ENCODE data around the gene ARHGEF39. TPM values are rescaled to one million over a fixed set of nuclear protein-coding genes. Genes with fewer than 3 reads are reported as not detected.

The ARHGEF39 gene
- polyA plus RNA-seq, 2 of the 4 experiments (the other 2 are of a cell fraction): 17.6 to 19.5 TPM

DNA sequence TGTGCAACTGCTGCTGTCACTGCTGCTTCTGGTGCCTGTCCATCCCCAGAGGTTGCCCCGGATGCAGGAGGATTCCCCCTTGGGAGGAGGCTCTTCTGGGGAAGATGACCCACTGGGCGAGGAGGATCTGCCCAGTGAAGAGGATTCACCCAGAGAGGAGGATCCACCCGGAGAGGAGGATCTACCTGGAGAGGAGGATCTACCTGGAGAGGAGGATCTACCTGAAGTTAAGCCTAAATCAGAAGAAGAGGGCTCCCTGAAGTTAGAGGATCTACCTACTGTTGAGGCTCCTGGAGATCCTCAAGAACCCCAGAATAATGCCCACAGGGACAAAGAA lies 9.0 kb upstream of the ARHGEF39 start:
- 64% methylated on average over 3 of the region's 3 CpGs for WGBS (ENCODE audit: missing lambda C conversion rate)

DNA sequence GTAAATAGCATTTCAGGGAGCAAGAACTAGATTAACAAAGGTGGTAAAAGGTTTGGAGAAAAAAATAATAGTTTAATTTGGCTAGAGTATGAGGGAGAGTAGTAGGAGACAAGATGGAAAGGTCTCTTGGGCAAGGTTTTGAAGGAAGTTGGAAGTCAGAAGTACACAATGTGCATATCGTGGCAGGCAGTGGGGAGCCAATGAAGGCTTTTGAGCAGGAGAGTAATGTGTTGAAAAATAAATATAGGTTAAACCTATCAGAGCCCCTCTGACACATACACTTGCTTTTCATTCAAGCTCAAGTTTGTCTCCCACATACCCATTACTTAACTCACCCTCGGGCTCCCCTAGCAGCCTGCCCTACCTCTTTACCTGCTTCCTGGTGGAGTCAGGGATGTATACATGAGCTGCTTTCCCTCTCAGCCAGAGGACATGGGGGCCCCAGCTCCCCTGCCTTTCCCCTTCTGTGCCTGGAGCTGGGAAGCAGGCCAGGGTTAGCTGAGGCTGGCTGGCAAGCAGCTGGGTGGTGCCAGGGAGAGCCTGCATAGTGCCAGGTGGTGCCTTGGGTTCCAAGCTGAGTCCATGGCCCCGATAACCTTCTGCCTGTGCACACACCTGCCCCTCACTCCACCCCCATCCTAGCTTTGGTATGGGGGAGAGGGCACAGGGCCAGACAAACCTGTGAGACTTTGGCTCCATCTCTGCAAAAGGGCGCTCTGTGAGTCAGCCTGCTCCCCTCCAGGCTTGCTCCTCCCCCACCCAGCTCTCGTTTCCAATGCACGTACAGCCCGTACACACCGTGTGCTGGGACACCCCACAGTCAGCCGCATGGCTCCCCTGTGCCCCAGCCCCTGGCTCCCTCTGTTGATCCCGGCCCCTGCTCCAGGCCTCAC lies 8.4 kb upstream of the ARHGEF39 start, which contains the start of gene CA9:
Gene CA9, plus strand, starts transcription at position 797 of the 893 bp plus-strand sequence. Its CDS starts 32 bp downstream, at position 829.
- Histone ChIP-seq H3K27ac (peak within 1 kb of the TSS; percentile 66 to 81), H3K4me3 (no peak within 1 kb of the TSS), H3K4me2 (peak within 1 kb of the TSS; percentile 68), H3K4me1 (peaks cover 44% of the 10 kb centered on the region), H3K9me3 (no peaks in the 10 kb centered on the region)
- FAIRE-seq: no peak
- TF ChIP-seq CHD2 (IDR thresholded peaks at IDR 0.05; ENCODE audit: low read length, partially characterized antibody): no peak
- peak; percentile 54 for TF ChIP-seq ZFP36 (IDR thresholded peaks at IDR 0.05; ENCODE audit: borderline replicate concordance, partially characterized antibody)
- ChIA-PET CTCF (interaction anchor here (1.0 to 21.5 kb wide), 5 partner anchors 13 to 62 kb away, joined by 3 to 498 read pairs (median 8); partner anchors contain the start of genes ARHGEF39, CCDC107, RMRP and TPM2), POLR2A (interaction anchor here (0.5 to 1.7 kb wide), 3 partner anchors 17 to 59 kb away, joined by 3 to 18 read pairs (median 4); partner anchors contain the start of genes CREB3, TLN1 and TPM2)
- WGBS (ENCODE audit: missing lambda C conversion rate): 25% methylated on average over 8 of the region's 10 CpGs
- peak in 1 of 2 experiments; percentile 46 for DNase-seq (ENCODE audit: low read depth in 1 of 2, low spot score in 1 of 2)
- ATAC-seq: peak; percentile 61 to 65; a peak in 5 of 6 replicates

More for the DNA sequence above, 9.0 kb upstream of the ARHGEF39 start:
- CTCF ChIA-PET: interaction anchor here (1.0 to 21.5 kb wide), 4 partner anchors 13 to 63 kb away, joined by 3 to 498 read pairs (median 68); partner anchors contain the start of genes ARHGEF39, CCDC107, RMRP and TPM2
- TF ChIP-seq EP300 (IDR thresholded peaks at IDR 0.05): no peak
- no peak for TF ChIP-seq SMC3 (IDR thresholded peaks at IDR 0.05)
- TF ChIP-seq, protein P1, sequence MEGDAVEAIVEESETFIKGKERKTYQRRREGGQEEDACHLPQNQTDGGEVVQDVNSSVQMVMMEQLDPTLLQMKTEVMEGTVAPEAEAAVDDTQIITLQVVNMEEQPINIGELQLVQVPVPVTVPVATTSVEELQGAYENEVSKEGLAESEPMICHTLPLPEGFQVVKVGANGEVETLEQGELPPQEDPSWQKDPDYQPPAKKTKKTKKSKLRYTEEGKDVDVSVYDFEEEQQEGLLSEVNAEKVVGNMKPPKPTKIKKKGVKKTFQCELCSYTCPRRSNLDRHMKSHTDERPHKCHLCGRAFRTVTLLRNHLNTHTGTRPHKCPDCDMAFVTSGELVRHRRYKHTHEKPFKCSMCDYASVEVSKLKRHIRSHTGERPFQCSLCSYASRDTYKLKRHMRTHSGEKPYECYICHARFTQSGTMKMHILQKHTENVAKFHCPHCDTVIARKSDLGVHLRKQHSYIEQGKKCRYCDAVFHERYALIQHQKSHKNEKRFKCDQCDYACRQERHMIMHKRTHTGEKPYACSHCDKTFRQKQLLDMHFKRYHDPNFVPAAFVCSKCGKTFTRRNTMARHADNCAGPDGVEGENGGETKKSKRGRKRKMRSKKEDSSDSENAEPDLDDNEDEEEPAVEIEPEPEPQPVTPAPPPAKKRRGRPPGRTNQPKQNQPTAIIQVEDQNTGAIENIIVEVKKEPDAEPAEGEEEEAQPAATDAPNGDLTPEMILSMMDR (IDR thresholded peaks at IDR 0.05): no peak
- TF ChIP-seq NPAS2 (CRISPR knock-in tag; IDR thresholded peaks at IDR 0.05; ENCODE audit: borderline replicate concordance): no peak
- no peak for TF ChIP-seq ZC3H11A (IDR thresholded peaks at IDR 0.05)
- no peak for TF ChIP-seq FOSL2 (IDR thresholded peaks at IDR 0.05)
- no peak for TF ChIP-seq FOSL2 (CRISPR knock-in tag; IDR thresholded peaks at IDR 0.05)
- no peak for TF ChIP-seq CBX2 (IDR thresholded peaks at IDR 0.05; ENCODE audit: borderline replicate concordance, low read depth)
- no peak for TF ChIP-seq EHMT2 (IDR thresholded peaks at IDR 0.05; ENCODE audit: low read depth)
- no peak for TF ChIP-seq ZSCAN20 (CRISPR knock-in tag; IDR thresholded peaks at IDR 0.05)
- no peak for TF ChIP-seq HEYL (CRISPR knock-in tag; IDR thresholded peaks at IDR 0.05)
- no peak for TF ChIP-seq TP53 (CRISPR knock-in tag; IDR thresholded peaks at IDR 0.05)
- TF ChIP-seq SREBF2 (IDR thresholded peaks at IDR 0.05): no peak
- no peak for TF ChIP-seq TFCP2L1 (CRISPR knock-in tag; IDR thresholded peaks at IDR 0.05)
- TF ChIP-seq CHD4 (IDR thresholded peaks at IDR 0.05; ENCODE audit: borderline replicate concordance): no peak
- TF ChIP-seq, protein P2, sequence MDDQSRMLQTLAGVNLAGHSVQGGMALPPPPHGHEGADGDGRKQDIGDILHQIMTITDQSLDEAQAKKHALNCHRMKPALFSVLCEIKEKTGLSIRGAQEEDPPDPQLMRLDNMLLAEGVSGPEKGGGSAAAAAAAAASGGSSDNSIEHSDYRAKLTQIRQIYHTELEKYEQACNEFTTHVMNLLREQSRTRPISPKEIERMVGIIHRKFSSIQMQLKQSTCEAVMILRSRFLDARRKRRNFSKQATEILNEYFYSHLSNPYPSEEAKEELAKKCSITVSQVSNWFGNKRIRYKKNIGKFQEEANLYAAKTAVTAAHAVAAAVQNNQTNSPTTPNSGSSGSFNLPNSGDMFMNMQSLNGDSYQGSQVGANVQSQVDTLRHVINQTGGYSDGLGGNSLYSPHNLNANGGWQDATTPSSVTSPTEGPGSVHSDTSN (IDR thresholded peaks at IDR 0.05): no peak
- TF ChIP-seq EHF (CRISPR knock-in tag; IDR thresholded peaks at IDR 0.05): no peak
- TF ChIP-seq RAD21 (conservative IDR thresholded peaks at IDR 0.05 in 1 of 2, IDR thresholded peaks at IDR 0.05 in 1 of 2): no peak
- TF ChIP-seq, protein P3, sequence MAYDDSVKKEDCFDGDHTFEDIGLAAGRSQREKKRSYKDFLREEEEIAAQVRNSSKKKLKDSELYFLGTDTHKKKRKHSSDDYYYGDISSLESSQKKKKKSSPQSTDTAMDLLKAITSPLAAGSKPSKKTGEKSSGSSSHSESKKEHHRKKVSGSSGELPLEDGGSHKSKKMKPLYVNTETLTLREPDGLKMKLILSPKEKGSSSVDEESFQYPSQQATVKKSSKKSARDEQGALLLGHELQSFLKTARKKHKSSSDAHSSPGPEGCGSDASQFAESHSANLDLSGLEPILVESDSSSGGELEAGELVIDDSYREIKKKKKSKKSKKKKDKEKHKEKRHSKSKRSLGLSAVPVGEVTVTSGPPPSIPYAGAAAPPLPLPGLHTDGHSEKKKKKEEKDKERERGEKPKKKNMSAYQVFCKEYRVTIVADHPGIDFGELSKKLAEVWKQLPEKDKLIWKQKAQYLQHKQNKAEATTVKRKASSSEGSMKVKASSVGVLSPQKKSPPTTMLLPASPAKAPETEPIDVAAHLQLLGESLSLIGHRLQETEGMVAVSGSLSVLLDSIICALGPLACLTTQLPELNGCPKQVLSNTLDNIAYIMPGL (CRISPR knock-in tag; IDR thresholded peaks at IDR 0.05; ENCODE audit: borderline replicate concordance): no peak
- no peak for TF ChIP-seq RFX5 (IDR thresholded peaks at IDR 0.05)
- ATAC-seq (no peak), FAIRE-seq (no peak), DNase-seq (ENCODE audit: low read depth in 1 of 2, low spot score in 1 of 2) (no peak)
- Histone ChIP-seq H3K4me2 (peak overlapping the region; percentile 68), H3K4me3 (no peak overlapping the region), H3K4me1 (peaks cover 38% of the 10 kb centered on the region), H3K9me3 (no peaks in the 10 kb centered on the region), H3K27ac (peak overlapping the region; percentile 66 to 81)
- POLR2A ChIA-PET: interaction anchor here (0.5 to 1.7 kb wide), 3 partner anchors 16 to 58 kb away, joined by 3 to 18 read pairs (median 4); partner anchors contain the start of genes CREB3, TLN1 and TPM2

All from A549 (cell line).